ENCODE data around the gene FNDC11. TPM values are rescaled to one million over a fixed set of nuclear protein-coding genes. Genes with fewer than 3 reads are reported as not detected.
A peak's percentile ranks its signal among the peaks of the same experiment; 100 is the strongest.

FNDC11 gene
- total and polyA plus RNA-seq, 2 of the 13 experiments (the other 11 are each of a cell fraction or from before 2014, with no cell fraction given): 0.07 TPM; not detected in 1

DNA sequence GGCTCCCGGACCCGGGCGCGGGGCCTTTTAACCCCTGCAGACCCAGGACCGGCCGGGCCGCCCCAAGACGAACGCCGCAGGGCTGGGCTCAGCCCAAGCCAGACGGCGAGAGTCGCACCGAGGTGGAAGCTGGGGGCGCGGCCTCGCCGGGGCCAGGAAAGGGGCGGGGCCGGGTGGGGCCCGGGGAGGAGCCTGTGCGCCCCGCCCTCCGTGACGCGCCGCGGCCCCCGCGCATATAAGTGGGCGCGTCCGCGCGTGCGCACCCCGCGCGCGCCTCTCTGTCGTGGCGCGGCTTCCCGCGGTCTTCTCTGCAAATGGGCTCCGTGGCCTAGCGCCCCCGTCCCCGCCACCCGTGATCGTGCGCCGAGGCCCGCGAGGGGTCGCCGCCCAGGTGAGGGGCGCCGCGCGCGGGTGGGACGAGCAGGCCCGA lies 33.4 kb upstream of the FNDC11 start, which contains the start of gene PPDPF (continued):
- TF ChIP-seq, protein P1, sequence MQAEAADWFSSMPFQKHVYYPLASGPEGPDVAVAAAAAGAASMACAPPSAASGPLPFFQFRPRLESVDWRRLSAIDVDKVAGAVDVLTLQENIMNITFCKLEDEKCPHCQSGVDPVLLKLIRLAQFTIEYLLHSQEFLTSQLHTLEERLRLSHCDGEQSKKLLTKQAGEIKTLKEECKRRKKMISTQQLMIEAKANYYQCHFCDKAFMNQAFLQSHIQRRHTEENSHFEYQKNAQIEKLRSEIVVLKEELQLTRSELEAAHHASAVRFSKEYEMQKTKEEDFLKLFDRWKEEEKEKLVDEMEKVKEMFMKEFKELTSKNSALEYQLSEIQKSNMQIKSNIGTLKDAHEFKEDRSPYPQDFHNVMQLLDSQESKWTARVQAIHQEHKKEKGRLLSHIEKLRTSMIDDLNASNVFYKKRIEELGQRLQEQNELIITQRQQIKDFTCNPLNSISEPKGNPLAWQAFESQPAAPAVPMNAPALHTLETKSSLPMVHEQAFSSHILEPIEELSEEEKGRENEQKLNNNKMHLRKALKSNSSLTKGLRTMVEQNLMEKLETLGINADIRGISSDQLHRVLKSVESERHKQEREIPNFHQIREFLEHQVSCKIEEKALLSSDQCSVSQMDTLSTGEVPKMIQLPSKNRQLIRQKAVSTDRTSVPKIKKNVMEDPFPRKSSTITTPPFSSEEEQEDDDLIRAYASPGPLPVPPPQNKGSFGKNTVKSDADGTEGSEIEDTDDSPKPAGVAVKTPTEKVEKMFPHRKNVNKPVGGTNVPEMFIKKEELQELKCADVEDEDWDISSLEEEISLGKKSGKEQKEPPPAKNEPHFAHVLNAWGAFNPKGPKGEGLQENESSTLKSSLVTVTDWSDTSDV (CRISPR knock-in tag; IDR thresholded peaks at IDR 0.05): no peak
- TF ChIP-seq MEF2D (CRISPR knock-in tag; IDR thresholded peaks at IDR 0.05) (no peak), AKAP8 (CRISPR knock-in tag; IDR thresholded peaks at IDR 0.05) (no peak), FOXK2 (IDR thresholded peaks at IDR 0.05) (no peak), ZNF773 (CRISPR knock-in tag; IDR thresholded peaks at IDR 0.05; ENCODE audit: borderline replicate concordance) (no peak), EZH2 (conservative IDR thresholded peaks at IDR 0.05; ENCODE audit: low read depth, low read length) (no peak), ZNF644 (CRISPR knock-in tag; IDR thresholded peaks at IDR 0.05; ENCODE audit: low read depth) (no peak)
- TF ChIP-seq, protein P2, sequence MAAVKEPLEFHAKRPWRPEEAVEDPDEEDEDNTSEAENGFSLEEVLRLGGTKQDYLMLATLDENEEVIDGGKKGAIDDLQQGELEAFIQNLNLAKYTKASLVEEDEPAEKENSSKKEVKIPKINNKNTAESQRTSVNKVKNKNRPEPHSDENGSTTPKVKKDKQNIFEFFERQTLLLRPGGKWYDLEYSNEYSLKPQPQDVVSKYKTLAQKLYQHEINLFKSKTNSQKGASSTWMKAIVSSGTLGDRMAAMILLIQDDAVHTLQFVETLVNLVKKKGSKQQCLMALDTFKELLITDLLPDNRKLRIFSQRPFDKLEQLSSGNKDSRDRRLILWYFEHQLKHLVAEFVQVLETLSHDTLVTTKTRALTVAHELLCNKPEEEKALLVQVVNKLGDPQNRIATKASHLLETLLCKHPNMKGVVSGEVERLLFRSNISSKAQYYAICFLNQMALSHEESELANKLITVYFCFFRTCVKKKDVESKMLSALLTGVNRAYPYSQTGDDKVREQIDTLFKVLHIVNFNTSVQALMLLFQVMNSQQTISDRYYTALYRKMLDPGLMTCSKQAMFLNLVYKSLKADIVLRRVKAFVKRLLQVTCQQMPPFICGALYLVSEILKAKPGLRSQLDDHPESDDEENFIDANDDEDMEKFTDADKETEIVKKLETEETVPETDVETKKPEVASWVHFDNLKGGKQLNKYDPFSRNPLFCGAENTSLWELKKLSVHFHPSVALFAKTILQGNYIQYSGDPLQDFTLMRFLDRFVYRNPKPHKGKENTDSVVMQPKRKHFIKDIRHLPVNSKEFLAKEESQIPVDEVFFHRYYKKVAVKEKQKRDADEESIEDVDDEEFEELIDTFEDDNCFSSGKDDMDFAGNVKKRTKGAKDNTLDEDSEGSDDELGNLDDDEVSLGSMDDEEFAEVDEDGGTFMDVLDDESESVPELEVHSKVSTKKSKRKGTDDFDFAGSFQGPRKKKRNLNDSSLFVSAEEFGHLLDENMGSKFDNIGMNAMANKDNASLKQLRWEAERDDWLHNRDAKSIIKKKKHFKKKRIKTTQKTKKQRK (IDR thresholded peaks at IDR 0.05; ENCODE audit: low read length): no peak
- TF ChIP-seq, protein P3, sequence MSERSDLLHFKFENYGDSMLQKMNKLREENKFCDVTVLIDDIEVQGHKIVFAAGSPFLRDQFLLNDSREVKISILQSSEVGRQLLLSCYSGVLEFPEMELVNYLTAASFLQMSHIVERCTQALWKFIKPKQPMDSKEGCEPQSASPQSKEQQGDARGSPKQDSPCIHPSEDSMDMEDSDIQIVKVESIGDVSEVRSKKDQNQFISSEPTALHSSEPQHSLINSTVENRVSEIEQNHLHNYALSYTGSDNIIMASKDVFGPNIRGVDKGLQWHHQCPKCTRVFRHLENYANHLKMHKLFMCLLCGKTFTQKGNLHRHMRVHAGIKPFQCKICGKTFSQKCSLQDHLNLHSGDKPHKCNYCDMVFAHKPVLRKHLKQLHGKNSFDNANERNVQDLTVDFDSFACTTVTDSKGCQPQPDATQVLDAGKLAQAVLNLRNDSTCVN (CRISPR knock-in tag; IDR thresholded peaks at IDR 0.05; ENCODE audit: borderline replicate concordance): no peak
- TF ChIP-seq, protein P4, sequence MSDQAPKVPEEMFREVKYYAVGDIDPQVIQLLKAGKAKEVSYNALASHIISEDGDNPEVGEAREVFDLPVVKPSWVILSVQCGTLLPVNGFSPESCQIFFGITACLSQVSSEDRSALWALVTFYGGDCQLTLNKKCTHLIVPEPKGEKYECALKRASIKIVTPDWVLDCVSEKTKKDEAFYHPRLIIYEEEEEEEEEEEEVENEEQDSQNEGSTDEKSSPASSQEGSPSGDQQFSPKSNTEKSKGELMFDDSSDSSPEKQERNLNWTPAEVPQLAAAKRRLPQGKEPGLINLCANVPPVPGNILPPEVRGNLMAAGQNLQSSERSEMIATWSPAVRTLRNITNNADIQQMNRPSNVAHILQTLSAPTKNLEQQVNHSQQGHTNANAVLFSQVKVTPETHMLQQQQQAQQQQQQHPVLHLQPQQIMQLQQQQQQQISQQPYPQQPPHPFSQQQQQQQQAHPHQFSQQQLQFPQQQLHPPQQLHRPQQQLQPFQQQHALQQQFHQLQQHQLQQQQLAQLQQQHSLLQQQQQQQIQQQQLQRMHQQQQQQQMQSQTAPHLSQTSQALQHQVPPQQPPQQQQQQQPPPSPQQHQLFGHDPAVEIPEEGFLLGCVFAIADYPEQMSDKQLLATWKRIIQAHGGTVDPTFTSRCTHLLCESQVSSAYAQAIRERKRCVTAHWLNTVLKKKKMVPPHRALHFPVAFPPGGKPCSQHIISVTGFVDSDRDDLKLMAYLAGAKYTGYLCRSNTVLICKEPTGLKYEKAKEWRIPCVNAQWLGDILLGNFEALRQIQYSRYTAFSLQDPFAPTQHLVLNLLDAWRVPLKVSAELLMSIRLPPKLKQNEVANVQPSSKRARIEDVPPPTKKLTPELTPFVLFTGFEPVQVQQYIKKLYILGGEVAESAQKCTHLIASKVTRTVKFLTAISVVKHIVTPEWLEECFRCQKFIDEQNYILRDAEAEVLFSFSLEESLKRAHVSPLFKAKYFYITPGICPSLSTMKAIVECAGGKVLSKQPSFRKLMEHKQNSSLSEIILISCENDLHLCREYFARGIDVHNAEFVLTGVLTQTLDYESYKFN (CRISPR knock-in tag; conservative IDR thresholded peaks at IDR 0.05): no peak
- TF ChIP-seq, protein P5, sequence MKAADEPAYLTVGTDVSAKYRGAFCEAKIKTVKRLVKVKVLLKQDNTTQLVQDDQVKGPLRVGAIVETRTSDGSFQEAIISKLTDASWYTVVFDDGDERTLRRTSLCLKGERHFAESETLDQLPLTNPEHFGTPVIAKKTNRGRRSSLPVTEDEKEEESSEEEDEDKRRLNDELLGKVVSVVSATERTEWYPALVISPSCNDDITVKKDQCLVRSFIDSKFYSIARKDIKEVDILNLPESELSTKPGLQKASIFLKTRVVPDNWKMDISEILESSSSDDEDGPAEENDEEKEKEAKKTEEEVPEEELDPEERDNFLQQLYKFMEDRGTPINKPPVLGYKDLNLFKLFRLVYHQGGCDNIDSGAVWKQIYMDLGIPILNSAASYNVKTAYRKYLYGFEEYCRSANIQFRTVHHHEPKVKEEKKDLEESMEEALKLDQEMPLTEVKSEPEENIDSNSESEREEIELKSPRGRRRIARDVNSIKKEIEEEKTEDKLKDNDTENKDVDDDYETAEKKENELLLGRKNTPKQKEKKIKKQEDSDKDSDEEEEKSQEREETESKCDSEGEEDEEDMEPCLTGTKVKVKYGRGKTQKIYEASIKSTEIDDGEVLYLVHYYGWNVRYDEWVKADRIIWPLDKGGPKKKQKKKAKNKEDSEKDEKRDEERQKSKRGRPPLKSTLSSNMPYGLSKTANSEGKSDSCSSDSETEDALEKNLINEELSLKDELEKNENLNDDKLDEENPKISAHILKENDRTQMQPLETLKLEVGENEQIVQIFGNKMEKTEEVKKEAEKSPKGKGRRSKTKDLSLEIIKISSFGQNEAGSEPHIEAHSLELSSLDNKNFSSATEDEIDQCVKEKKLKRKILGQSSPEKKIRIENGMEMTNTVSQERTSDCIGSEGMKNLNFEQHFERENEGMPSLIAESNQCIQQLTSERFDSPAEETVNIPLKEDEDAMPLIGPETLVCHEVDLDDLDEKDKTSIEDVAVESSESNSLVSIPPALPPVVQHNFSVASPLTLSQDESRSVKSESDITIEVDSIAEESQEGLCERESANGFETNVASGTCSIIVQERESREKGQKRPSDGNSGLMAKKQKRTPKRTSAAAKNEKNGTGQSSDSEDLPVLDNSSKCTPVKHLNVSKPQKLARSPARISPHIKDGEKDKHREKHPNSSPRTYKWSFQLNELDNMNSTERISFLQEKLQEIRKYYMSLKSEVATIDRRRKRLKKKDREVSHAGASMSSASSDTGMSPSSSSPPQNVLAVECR (CRISPR knock-in tag; IDR thresholded peaks at IDR 0.05; ENCODE audit: borderline replicate concordance): peak; percentile 3; the same call in 1 of the 2 replicates
- TF ChIP-seq, protein P6, sequence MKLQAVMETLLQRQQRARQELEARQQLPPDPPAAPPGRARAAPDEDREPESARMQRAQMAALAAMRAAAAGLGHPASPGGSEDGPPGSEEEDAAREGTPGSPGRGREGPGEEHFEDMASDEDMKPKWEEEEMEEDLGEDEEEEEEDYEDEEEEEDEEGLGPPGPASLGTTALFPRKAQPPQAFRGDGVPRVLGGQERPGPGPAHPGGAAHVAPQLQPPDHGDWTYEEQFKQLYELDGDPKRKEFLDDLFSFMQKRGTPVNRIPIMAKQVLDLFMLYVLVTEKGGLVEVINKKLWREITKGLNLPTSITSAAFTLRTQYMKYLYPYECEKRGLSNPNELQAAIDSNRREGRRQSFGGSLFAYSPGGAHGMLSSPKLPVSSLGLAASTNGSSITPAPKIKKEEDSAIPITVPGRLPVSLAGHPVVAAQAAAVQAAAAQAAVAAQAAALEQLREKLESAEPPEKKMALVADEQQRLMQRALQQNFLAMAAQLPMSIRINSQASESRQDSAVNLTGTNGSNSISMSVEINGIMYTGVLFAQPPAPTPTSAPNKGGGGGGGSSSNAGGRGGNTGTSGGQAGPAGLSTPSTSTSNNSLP (IDR thresholded peaks at IDR 0.05; ENCODE audit: low read depth, low read length): no peak

Measured in HepG2 (cell line).